Activated gamma-delta T cell (primary cell): ENCODE data around the gene NLGN4Y.

Experiments
- DNase-seq: peaks from one replicate; lab custom pipeline; 2025; lab: John Stamatoyannopoulos, UW
- total RNA-seq, 2 donors: gene quantifications; one replicate each; lab custom pipeline; 2026; lab: John Stamatoyannopoulos, UW

Gene NLGN4Y
- total RNA-seq: 0 to 0.74 reads per million in 2 donors

- DNase-seq: no peak
Observed at GRCh38 chrY:14524272-14525231, at the start of gene NLGN4Y. TSS of gene NLGN4Y (plus strand) at chrY:14524529. CDS start at chrY:14622120, 97,591 bp downstream.

DNA sequence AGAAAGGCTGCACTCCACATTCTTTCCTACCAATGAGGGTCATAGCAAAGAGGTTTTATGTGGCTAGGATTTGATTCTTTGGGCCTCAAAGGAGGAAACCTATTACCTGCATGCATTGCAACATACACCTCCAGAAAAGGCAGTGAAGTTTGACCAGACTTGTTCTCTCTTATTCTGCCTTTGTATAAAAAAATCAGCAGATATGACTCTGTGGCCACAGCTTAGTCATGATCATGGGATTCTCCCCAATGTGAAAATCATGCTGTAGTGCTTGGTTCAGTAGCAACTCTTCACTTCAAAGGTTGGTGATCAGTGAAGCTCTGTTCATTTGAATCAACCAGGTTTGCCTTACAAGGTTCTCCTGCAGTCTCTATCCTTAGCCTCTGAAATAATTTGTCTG is 38.4 kb upstream of the NLGN4Y start:
- DNase-seq: no peak

DNA sequence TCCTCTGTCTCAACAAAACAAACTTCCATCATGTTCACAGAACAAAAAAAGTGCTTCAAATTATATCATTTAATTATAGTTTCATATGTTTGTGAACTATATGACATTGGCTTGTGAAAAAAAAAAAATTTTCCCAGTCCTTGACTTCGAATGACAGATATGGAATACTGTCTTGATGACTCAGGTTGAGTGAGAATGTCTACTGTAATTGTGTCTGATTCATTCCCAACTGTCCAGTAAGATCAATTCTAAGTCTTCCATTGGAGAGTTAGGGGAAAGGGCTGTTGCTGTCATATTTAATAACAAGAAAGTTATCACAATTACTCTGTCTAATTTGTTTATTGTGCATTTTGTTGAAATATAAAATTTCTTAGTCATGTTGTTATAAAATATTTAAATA is 34.1 kb upstream of the NLGN4Y start:
- DNase-seq: no peak

GRCh38 chrY:14498071-14498470 is 26.3 kb upstream of the NLGN4Y start:
- DNase-seq: no peak

DNA sequence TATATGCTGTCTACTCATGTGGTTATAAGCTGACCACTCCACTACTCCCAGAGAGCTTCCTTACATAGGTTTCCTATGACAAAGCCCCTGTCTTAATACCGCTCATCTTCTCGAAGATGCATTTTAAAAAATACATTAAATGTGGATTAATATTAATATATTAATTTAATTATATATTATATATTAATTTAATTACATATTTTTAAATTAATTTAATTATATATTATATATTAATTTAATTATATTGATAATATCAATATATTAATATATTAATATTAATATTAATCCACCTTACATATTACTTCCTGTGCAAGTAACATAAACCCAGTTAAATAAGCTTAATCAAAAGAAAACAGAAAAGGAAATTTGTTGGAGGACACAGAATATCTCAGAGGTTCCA is 19.7 kb upstream of the NLGN4Y start:
- no peak for DNase-seq

DNA sequence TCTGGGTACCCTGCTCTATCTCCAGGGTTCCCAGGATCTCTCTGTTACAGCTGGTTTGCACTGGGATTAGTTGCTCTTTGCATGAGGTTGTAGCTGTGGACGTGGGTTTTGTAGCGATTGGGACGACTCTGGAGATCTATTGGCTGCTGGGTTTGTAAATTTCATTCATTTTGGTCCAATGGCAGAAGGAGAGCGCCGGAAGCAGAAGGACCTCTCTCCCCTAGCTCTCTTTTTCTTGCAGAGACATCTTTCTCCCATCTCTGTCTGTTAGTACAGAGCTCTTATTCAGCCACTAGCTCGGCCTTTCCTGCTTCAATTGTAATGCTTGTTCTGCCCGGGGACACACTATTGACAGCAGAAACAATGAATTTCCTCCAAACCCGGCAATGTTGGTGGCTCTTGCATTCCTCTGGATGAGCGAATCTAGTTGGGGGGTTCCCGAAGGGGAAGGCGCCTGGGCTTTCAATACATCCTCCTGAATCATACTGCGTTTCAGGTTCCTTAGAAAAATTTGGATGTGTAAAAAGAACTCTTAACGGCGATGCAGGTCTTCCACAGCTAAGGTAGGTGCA is 1.9 kb upstream of the NLGN4Y start:
- no peak for DNase-seq

DNA sequence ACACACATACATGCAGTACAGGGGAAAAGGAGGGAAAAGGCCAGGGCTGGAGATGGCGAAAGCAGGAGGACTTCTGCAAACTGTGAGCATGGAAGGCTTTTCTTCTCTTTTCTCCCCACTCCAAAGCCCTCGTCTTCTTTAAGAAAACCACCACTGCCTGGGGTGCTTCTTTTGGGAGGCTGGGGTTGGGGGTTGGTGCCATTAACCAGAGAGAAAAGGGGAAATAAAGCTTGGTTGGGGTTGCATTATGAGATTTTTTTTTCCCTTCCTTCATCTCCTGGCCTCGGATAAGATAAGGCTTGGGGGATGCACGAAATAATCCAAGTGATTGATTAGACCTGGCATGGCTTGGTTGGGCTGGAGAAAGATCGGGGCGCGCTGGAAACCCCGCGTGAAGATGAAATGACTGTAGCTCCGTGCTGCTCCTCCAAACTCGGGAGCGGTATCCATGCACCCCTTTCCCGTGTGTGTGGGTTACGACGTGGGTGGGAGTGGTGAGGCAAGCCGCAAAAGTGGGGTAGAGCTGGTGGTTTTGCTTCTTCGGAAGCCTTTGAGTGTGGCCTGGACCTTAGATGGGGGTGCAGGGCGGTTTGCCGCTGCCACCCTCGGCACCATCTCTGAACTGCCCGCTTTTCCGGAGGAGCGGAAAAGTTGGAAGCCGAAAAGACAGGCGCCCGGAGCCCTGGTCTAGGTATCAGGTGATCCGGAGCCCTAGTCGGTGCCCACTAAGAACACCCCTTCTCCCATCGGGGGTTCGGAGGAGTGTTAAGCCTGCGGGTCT is 648 bp upstream of the NLGN4Y start:
- DNase-seq: no peak

DNA sequence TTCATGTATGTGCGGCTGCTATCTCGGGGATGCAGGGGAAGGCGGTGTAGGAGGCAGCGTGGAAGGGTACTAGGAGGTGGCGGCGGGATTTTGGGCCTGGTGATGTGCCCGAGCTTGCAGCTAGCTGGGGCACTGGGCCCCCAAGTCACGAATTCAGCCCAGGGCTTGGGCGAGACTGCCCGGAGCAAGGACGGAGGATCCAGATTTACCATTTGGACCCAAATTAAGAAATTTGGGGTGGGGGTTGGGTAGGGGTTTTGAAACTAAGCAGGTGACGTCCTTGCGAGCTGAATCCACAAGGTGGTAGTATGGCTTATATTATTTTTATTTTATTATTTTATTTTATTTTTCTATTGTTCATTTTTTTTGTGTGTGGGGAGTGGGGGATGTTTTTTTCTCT is 986 bp downstream of the NLGN4Y start:
- no peak for DNase-seq

- no peak for DNase-seq
Observed at GRCh38 chrY:14528361-14528760, 4.0 kb downstream of the NLGN4Y start.

- DNase-seq: no peak
Observed at GRCh38 chrY:14536703-14537102, 12.4 kb downstream of the NLGN4Y start.

DNA sequence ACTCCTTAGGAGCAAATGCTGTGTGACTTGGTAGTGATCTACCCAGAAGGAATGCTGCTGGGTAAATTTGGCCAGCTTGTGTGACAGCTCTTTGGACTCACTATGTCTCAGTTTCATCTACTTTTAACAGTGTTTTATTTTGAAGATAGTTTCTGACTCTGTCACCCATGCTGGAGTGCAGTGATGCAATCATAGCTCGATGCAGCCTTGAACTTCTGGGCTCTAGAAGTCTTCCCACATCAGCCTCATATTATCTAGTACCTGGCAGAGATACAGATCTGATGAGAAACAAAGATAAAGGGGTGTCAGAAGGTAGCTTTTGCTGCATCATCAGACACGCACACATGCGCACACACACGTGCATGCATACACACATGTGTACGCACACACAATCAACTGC is 19.2 kb downstream of the NLGN4Y start:
- DNase-seq: no peak

GRCh38 chrY:14581294-14581693 is 57.0 kb downstream of the NLGN4Y start:
- no peak for DNase-seq

GRCh38 chrY:14586725-14587124 is 62.4 kb downstream of the NLGN4Y start:
- DNase-seq: no peak

DNA sequence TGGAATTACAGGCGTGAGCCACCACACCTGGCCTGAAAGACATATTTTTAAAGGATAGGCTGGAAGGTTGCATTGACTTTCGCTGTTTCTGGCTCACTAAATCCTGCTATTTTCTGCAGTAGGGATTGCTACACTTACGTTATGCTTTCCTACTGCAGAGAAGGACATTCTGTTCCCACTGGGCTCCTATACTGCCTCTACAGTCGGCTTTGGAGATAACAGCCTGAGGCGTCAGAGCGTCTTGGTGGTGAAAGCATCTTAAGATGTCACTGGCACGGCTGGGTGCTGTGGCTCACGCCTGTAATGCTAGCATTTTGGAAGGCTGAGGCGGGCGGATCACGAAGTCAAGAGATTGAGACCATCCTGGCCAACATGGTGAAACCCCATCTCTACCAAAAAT is 77.0 kb downstream of the NLGN4Y start:
- no peak for DNase-seq

DNA sequence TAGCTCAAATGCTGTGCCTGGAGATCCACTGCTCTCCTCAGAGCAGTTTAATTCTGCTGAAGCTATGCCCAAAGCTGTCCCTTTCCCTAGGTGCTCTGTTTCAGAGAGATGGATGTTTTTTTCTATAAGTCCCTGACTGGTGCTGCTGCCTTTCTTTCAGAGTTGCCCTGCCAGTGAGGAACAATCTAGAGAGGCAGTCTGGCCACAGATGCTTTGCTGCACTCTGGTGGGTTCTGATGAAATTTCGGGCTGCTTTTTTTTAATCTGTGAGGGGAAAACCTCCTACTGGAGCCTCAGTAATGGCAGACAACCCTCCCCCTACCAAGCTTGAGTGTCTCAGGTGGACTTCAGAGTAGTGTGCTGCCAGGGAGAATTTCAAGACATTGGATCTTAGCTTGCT is 93.3 kb downstream of the NLGN4Y start:
- DNase-seq: no peak

- no peak for DNase-seq
Observed at GRCh38 chrY:14618513-14618912, 94.2 kb downstream of the NLGN4Y start.

DNA sequence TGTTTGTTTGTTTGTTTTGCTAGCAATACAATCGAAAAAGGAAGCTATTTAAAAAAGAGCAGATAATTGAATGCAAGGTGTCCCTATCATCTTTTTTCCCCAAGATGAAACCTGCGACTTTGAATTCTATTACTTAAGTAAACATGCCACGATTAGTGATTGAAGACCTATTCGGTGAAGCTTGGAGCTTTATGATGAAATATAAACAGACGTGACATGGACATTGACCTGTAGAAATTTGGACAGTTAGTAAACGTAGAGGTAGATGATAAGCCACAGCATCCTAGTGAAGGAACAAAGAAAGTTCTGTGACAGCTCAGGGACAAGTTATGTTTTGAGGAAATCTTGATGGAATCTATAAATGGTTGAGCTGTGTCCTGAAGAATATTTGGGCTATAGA is 103.9 kb downstream of the NLGN4Y start:
- no peak for DNase-seq

DNA sequence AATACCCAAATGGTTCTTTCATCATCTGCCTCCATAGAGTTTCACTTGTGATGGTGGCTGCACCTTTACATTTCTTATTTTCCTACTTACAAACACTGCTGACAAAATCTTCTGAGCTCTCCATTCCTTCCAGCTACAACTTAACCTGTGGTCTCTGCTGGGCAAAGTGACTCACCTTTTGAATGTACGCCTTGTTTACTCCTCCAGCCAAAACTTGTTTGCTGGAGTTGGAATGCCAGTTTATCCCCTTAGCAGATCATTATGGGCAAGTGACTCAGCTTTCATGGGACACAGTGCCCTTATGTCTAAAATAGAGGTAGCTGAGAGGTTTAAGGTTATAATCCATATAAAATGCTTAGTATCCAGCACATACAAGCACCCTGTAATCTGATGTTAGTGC is 107.3 kb downstream of the NLGN4Y start:
- DNase-seq: no peak

DNA sequence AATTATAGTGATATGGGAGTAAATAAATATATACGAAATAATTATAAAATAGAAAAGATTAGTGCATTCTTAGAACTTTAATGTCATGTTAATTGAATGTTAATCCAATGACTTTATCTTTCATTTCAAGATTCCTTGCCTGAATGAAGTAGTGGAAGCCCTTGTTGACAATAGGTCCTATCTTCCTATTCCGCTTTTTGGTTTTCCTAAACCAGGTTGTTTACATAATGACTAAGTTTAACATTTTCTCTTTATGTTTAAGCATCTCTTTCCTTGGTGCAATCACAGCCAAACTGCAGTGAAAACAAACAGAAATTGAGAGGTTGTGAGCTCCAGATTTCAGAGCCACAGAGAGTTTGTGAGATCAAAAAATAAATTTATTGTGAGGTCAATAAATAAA is 109.4 kb downstream of the NLGN4Y start:
- no peak for DNase-seq

GRCh38 chrY:14634954-14635353 is 110.6 kb downstream of the NLGN4Y start:
- DNase-seq: no peak

- no peak for DNase-seq
Observed at GRCh38 chrY:14637551-14637950, 113.2 kb downstream of the NLGN4Y start.

DNA sequence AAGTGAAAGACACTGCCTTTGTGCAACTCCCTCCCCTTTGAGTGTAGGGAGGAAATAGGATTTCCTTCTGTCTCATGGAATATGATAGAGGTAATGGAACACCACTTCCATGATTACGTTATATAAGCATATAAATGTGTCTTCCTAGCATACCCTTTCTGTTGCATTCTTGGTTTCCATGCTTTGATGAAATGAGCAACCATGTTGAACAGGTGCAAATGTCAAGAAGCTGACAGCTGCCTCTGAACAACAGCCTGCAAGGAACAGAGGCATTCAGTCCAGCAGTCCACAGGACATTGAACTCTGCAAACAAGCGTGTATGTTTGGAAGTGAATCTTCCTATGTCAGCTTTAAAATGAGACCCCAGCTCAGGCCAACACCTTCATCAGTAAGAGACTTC is 117.5 kb downstream of the NLGN4Y start:
- no peak for DNase-seq
